K562 (cell line): Measurements from ENCODE around the gene WASF2. TPM values are rescaled to one million over a fixed set of nuclear protein-coding genes. Genes with fewer than 3 reads are reported as not detected.

Source experiments
- BCLAF1 ChIP-seq, 2 experiments: fragments of 450-650 bp in 1 of 2; IDR thresholded peaks; 2 replicates each; pipeline ENCODE4 v1.6.1; 2011 to 2017; ENCODE audit warnings: low read depth in 2 of 2, antibody characterized with exemption in 1 of 2, borderline replicate concordance in 1 of 2, low read length in 1 of 2, mild to moderate bottlenecking in 1 of 2, mixed read lengths in 1 of 2; ENCODE audit not compliant: control insufficient read depth in 1 of 2
- CREB3L1 ChIP-seq: fragments of 450-650 bp; IDR thresholded peaks from 2 replicates; pipeline ENCODE4 v1.6.1; 2014; ENCODE audit warnings: low read depth, mild to moderate bottlenecking, moderate library complexity, borderline replicate concordance
- E4F1 ChIP-seq: fragments of 250-450 bp; sonication (Bioruptor Pico); IDR thresholded peaks from 2 replicates; pipeline ENCODE4 v1.5.0; 2021; ENCODE audit warnings: mild to moderate bottlenecking, borderline replicate concordance
- IRF2 ChIP-seq: sonication (generic); formaldehyde crosslinking; IDR thresholded peaks from 2 replicates; pipeline ENCODE4 v1.8.1; 2022; ENCODE audit warnings: mild to moderate bottlenecking, missing genetic modification reagents
- KDM4B ChIP-seq, 2 experiments: fragments of 450-650 bp in 1 of 2; sonication (generic) in 1 of 2; IDR thresholded peaks; 2 replicates each; pipeline ENCODE4 v1.6.1; 2016 to 2017; ENCODE audit warnings: borderline replicate concordance in 2 of 2, antibody characterized with exemption in 1 of 2, low read depth in 1 of 2, mild to moderate bottlenecking in 1 of 2
- MYNN ChIP-seq, 2 experiments: sonication (generic); formaldehyde crosslinking in 1 of 2; IDR thresholded peaks; 2 replicates each; pipeline versions ENCODE4 v1.5.0 to v1.6.1; 2016 to 2020; ENCODE audit warnings: antibody characterized with exemption in 1 of 2, missing genetic modification reagents in 1 of 2
- PRMT5 ChIP-seq: sonication (generic); formaldehyde crosslinking; IDR thresholded peaks from 2 replicates; pipeline ENCODE4 v1.5.0; 2020; ENCODE audit warnings: missing genetic modification reagents
- PTBP1 ChIP-seq: fragments of 200-400 bp; formaldehyde crosslinking; IDR thresholded peaks from 2 replicates; pipeline ENCODE4 v1.6.1; 2017; ENCODE audit warnings: low read depth, low read length
- RBM14 ChIP-seq: fragments of 200-400 bp; formaldehyde crosslinking; IDR thresholded peaks from 2 replicates; pipeline ENCODE4 v1.6.1; 2018; ENCODE audit warnings: low read depth, mild to moderate bottlenecking, low read length, moderate library complexity, borderline replicate concordance; ENCODE audit not compliant: insufficient read depth
- TCFL5 ChIP-seq: fragments of 250-450 bp; sonication (Bioruptor Pico); conservative IDR thresholded peaks from 2 replicates; pipeline ENCODE4 v1.6.1; 2021; ENCODE audit warnings: mild to moderate bottlenecking, moderate library complexity, matching md5 sums
- TEAD2 ChIP-seq: fragments of 450-650 bp; IDR thresholded peaks from 2 replicates; pipeline ENCODE4 v1.6.1; 2016; ENCODE audit warnings: missing genetic modification characterization, control low read depth, missing compliant biosample characterization
- ZNF184 ChIP-seq: sonication (generic); formaldehyde crosslinking; IDR thresholded peaks from 2 replicates; pipeline ENCODE4 v1.5.0; 2020; ENCODE audit warnings: missing genetic modification reagents
- ZNF253 ChIP-seq: fragments of 250-450 bp; sonication (Bioruptor Pico); conservative IDR thresholded peaks from 2 replicates; pipeline ENCODE4 v1.6.1; 2021; ENCODE audit warnings: mild to moderate bottlenecking
- ZNF277 ChIP-seq: fragments of 250-450 bp; sonication (Bioruptor Pico); IDR thresholded peaks from 2 replicates; pipeline ENCODE4 v1.8.0; 2022; ENCODE audit warnings: inconsistent platforms, mild to moderate bottlenecking, moderate library complexity, borderline replicate concordance
- ZNF764 ChIP-seq: fragments of 250-450 bp; sonication (Bioruptor Pico); IDR thresholded peaks from 2 replicates; pipeline ENCODE4 v1.4.0; 2020; ENCODE audit warnings: low read depth, mild to moderate bottlenecking, moderate library complexity
- ZNF830 ChIP-seq: fragments of 250-450 bp; sonication (Bioruptor Pico); IDR thresholded peaks from 2 replicates; pipeline ENCODE4 v1.5.0; 2021; ENCODE audit warnings: mild to moderate bottlenecking
- polyA plus RNA-seq, 8 experiments: library from polyadenylated mRNA; depleted of rRNA in 4 of 8; stranded (reverse) in 5 of 8; unstranded in 3 of 8; fragments of >200 nt; fragmentation: Nextera tagmentation in 2 of 8; fragmentation: Illumina TruSeq in 1 of 8; extraction: Ambion mirVana in 2 of 8; extraction: Trizol in 1 of 8; gene quantifications; 2 replicates each; pipeline versions ENCODE4 v1.2.1 to v1.2.3, GENCODE V29; 2011 to 2014; ENCODE audit warnings: inconsistent platforms in 1 of 8, missing spikeins in 1 of 8
- total RNA-seq, 7 experiments: library from RNA; depleted of rRNA in 6 of 7; stranded (reverse); fragments of >200 nt in 6 of 7; fragmentation: Illumina TruSeq in 2 of 7; extraction: Trizol in 2 of 7; gene quantifications; 2 replicates each; pipeline versions ENCODE4 v1.2.1 to v1.2.3, GENCODE V29; 2011 to 2021; ENCODE audit warnings: low replicate concordance in 1 of 7

The WASF2 gene
- total and polyA plus RNA-seq, 9 of the 15 experiments (the other 6 are each of a cell fraction or from before 2014, with no cell fraction given): 8.2 to 163 (median 31.2) TPM

- no peak for TF ChIP-seq CREB3L1
- TF ChIP-seq TEAD2 (tag): no peak
- TF ChIP-seq PTBP1: no peak
- no peak for TF ChIP-seq PRMT5
- no peak for TF ChIP-seq BCLAF1 (IDR thresholded peaks at IDR 0.05; ENCODE audit: borderline replicate concordance in 1 of 2, control insufficient read depth in 1 of 2, low read depth in 2 of 2, low read length in 1 of 2)
- no peak for TF ChIP-seq MYNN (IDR thresholded peaks at IDR 0.05)
- no peak for TF ChIP-seq MYNN (CRISPR knock-in tag; IDR thresholded peaks at IDR 0.05)
- TF ChIP-seq ZNF253 (CRISPR knock-in tag): no peak
- no peak for TF ChIP-seq IRF2 (CRISPR knock-in tag)
- no peak for TF ChIP-seq ZNF764
- no peak for TF ChIP-seq E4F1
- TF ChIP-seq ZNF184 (CRISPR knock-in tag): no peak
- TF ChIP-seq KDM4B (IDR thresholded peaks at IDR 0.05; ENCODE audit: borderline replicate concordance in 2 of 2, low read depth in 1 of 2): no peak
- no peak for TF ChIP-seq ZNF277 (CRISPR knock-in tag)
- TF ChIP-seq RBM14: no peak
- no peak for TF ChIP-seq TCFL5 (CRISPR knock-in tag)
- TF ChIP-seq ZNF830: no peak
These were observed 28.1 kb upstream of the WASF2 start (continued) for GRCh38 chr1:27517907-27518718.
